Panc1 (cell line): ENCODE results near the gene E2F1. TPM values are rescaled to one million over a fixed set of nuclear protein-coding genes. Genes with fewer than 3 reads are reported as not detected.

Experiments
- ATAC-seq: fragments of 200-7000 bp; cut with Tn5 transposase; 2 replicates; pipeline ENCODE4 v1.9.1; 2020; ENCODE audit warnings: mild to moderate bottlenecking, moderate library complexity
- BruUV-seq: library from RNA; stranded (reverse); fragments of 400-500 nt; replicated peaks from 2 replicates; lab custom pipeline; 2021; lab: Mats Ljungman, UMichigan
- CTCF ChIA-PET: fragments of 300-600 bp; sonication (Branson Sonifier 250); formaldehyde crosslinking; loops from one replicate; lab custom pipeline; 2022; ENCODE audit warnings: antibody characterized with exemption; lab: Charles Lee
- POLR2A ChIA-PET: fragments of 300-600 bp; sonication (Branson Sonifier 250); formaldehyde crosslinking; loops from one replicate; lab custom pipeline; 2022; ENCODE audit warnings: antibody characterized with exemption; lab: Charles Lee
- DNase-seq: peaks from one replicate; pipeline ENCODE4 v3.0.0-alpha.2; 2010; ENCODE audit warnings: low read depth, low spot score
- H3K27ac ChIP-seq: 2 replicates; pipeline ENCODE4 v1.5.1; 2011; ENCODE audit warnings: mild to moderate bottlenecking, low read length, inconsistent platforms
- H3K27me3 ChIP-seq: fragments of 200-500 bp; sonication (Bioruptor generic); 2 replicates; pipeline ENCODE4 v1.6.0; 2014; ENCODE audit warnings: low read length, inconsistent platforms; ENCODE audit not compliant: control insufficient read depth, insufficient read depth
- H3K36me3 ChIP-seq: fragments of 200-500 bp; sonication (Bioruptor generic); 2 replicates; pipeline ENCODE4 v1.5.1; 2014; ENCODE audit warnings: inconsistent platforms, mild to moderate bottlenecking, low read length, moderate library complexity; ENCODE audit not compliant: control insufficient read depth, insufficient read depth
- H3K4me1 ChIP-seq: 2 replicates; pipeline ENCODE4 v1.5.1; 2011; ENCODE audit warnings: inconsistent platforms, mild to moderate bottlenecking, low read length, moderate library complexity; ENCODE audit not compliant: control insufficient read depth, insufficient read depth
- H3K4me3 ChIP-seq, 2 experiments: 2 replicates each; pipeline ENCODE4 v1.5.1; 2011 to 2012; ENCODE audit warnings: low read depth in 2 of 2, low read length in 2 of 2, mild to moderate bottlenecking in 2 of 2, inconsistent platforms in 1 of 2, moderate library complexity in 1 of 2
- H3K9me3 ChIP-seq: fragments of 200-500 bp; sonication (Bioruptor generic); 2 replicates; pipeline ENCODE4 v1.5.1; 2014; ENCODE audit warnings: low read depth, mild to moderate bottlenecking, inconsistent platforms, low read length, moderate library complexity; ENCODE audit not compliant: control insufficient read depth, insufficient read depth
- POLR2AphosphoS5 ChIP-seq: IDR thresholded peaks from 2 replicates; pipeline ENCODE4 v1.6.1; 2012; ENCODE audit warnings: mild to moderate bottlenecking, low read depth, low read length, moderate library complexity
- SIN3A ChIP-seq: IDR thresholded peaks from 2 replicates; pipeline ENCODE4 v1.6.1; 2012; ENCODE audit warnings: low read depth, mild to moderate bottlenecking, low read length, moderate library complexity, borderline replicate concordance; ENCODE audit not compliant: insufficient read depth
- TCF7L2 ChIP-seq: IDR thresholded peaks from 2 replicates; pipeline ENCODE4 v1.6.1; 2011; ENCODE audit warnings: mild to moderate bottlenecking, low read depth, low read length, inconsistent platforms
- in situ Hi-C: cut with HindIII; loops from 2 replicates; pipeline ENCODE4 v1.10.0; 2016; ENCODE audit warnings: low sequenced_read_pairs, low pct_unique_long_range_greater_than_20kb
- intact Hi-C: fragments of 100-400 bp; cut with micrococcal nuclease; formaldehyde crosslinking; loops from one replicate; pipeline ENCODE4 v1.10.0; 2022; ENCODE audit not compliant: unreplicated experiment
- total RNA-seq: library from RNA; stranded (reverse); gene quantifications from one replicate; pipeline ENCODE4 v1.2.1, GENCODE V29; 2021; ENCODE audit not compliant: unreplicated experiment
- TF ChIP-seq, protein P1 (sequence below), 2 experiments: IDR thresholded peaks; 2 replicates each; pipeline ENCODE4 v1.6.1; 2011 to 2012; ENCODE audit warnings: low read depth in 2 of 2, control low read depth in 1 of 2, low read length in 1 of 2, mild to moderate bottlenecking in 1 of 2, moderate library complexity in 1 of 2; ENCODE audit not compliant: insufficient read depth in 1 of 2
- TF ChIP-seq, protein P2 (sequence below): fragments of 450-650 bp; IDR thresholded peaks from 2 replicates; pipeline ENCODE4 v1.5.1; 2017; ENCODE audit warnings: mild to moderate bottlenecking

E2F1 gene
- total RNA-seq, 1 experiment from 2014 or later, result 64.2 TPM

DNA sequence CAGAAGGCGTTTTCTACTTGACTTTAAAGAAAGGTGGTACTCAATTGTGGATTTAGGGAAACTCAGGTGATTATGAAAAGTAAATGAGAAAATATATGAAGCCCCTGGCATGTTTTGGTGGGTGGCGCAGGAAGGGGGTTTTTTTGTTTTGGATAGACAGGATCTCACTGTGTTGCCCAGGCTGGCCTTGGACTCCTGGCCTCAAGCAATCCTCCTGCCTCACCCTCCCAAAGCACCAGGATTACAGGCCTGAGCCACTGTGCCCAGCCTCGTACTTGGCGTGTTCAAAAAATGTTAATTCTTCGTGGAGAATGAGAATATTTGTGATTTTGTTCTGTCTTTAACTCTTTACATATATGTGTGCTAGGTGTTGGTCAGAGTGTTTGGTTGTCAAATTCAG, 56.2 kb downstream of the E2F1 start:
- DNase-seq (no peak), ATAC-seq (no peak)
- ChIA-PET CTCF (no interaction called here), POLR2A (no interaction called here)
- H3K9me3 ChIP-seq, result no peaks in the 10 kb centered on the region
- BruUV-seq, result no TSS peak
- H3K27ac ChIP-seq, result no peak overlapping the region
- TF ChIP-seq, protein P1, sequence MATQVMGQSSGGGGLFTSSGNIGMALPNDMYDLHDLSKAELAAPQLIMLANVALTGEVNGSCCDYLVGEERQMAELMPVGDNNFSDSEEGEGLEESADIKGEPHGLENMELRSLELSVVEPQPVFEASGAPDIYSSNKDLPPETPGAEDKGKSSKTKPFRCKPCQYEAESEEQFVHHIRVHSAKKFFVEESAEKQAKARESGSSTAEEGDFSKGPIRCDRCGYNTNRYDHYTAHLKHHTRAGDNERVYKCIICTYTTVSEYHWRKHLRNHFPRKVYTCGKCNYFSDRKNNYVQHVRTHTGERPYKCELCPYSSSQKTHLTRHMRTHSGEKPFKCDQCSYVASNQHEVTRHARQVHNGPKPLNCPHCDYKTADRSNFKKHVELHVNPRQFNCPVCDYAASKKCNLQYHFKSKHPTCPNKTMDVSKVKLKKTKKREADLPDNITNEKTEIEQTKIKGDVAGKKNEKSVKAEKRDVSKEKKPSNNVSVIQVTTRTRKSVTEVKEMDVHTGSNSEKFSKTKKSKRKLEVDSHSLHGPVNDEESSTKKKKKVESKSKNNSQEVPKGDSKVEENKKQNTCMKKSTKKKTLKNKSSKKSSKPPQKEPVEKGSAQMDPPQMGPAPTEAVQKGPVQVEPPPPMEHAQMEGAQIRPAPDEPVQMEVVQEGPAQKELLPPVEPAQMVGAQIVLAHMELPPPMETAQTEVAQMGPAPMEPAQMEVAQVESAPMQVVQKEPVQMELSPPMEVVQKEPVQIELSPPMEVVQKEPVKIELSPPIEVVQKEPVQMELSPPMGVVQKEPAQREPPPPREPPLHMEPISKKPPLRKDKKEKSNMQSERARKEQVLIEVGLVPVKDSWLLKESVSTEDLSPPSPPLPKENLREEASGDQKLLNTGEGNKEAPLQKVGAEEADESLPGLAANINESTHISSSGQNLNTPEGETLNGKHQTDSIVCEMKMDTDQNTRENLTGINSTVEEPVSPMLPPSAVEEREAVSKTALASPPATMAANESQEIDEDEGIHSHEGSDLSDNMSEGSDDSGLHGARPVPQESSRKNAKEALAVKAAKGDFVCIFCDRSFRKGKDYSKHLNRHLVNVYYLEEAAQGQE (IDR thresholded peaks at IDR 0.05; ENCODE audit: insufficient read depth in 1 of 2, low read depth in 2 of 2, low read length in 1 of 2), result no peak
- TF ChIP-seq, protein P2, sequence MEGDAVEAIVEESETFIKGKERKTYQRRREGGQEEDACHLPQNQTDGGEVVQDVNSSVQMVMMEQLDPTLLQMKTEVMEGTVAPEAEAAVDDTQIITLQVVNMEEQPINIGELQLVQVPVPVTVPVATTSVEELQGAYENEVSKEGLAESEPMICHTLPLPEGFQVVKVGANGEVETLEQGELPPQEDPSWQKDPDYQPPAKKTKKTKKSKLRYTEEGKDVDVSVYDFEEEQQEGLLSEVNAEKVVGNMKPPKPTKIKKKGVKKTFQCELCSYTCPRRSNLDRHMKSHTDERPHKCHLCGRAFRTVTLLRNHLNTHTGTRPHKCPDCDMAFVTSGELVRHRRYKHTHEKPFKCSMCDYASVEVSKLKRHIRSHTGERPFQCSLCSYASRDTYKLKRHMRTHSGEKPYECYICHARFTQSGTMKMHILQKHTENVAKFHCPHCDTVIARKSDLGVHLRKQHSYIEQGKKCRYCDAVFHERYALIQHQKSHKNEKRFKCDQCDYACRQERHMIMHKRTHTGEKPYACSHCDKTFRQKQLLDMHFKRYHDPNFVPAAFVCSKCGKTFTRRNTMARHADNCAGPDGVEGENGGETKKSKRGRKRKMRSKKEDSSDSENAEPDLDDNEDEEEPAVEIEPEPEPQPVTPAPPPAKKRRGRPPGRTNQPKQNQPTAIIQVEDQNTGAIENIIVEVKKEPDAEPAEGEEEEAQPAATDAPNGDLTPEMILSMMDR, result no peak
- TF ChIP-seq POLR2AphosphoS5, result no peak
- H3K27me3 ChIP-seq, result no peaks in the 10 kb centered on the region
- no peaks in the 10 kb centered on the region; the same call in 1 of the 2 replicates for H3K36me3 ChIP-seq
- in situ Hi-C loops (no loop called here), intact Hi-C loops (no loop called here)
- no peak overlapping the region for H3K4me3 ChIP-seq
- H3K4me1 ChIP-seq, result no peaks in the 10 kb centered on the region

DNA sequence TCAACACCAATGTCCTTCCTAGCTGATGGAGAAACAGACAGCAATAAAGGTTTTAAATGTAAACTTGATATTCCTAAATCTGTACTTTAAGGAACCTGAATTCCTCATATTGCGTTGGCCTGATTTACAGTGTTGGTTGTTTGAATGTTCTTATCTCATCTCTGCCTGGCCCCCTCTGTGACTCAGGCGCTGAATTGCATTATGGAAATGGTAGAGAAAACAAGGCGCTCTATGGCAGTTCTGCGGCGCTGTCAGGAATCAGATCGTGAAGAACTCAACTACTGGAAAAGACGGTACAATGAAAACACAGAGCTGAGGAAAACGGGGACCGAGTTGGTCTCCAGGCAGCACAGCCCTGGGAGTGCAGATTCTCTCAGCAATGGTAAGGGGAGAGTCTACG, 56.7 kb downstream of the E2F1 start:
- Histone ChIP-seq H3K9me3 (no peaks in the 10 kb centered on the region), H3K4me1 (no peaks in the 10 kb centered on the region), H3K36me3 (no peaks in the 10 kb centered on the region; the same call in 1 of the 2 replicates), H3K27me3 (no peaks in the 10 kb centered on the region), H3K4me3 (no peak overlapping the region), H3K27ac (no peak overlapping the region)
- intact Hi-C loops, result no loop called here
- ATAC-seq, result no peak
- in situ Hi-C loops, result no loop called here
- CTCF ChIA-PET, result no interaction called here
- BruUV-seq, result no TSS peak
- no peak for DNase-seq
- TF ChIP-seq, protein P1 (IDR thresholded peaks at IDR 0.05; ENCODE audit: insufficient read depth in 1 of 2, low read depth in 2 of 2, low read length in 1 of 2), result no peak
- TF ChIP-seq TCF7L2 (no peak), SIN3A (no peak), POLR2AphosphoS5 (no peak)
- TF ChIP-seq, protein P2, result no peak
- POLR2A ChIA-PET, result no interaction called here
